Measurements from ENCODE around the gene AIFM2. TPM values are rescaled to one million over a fixed set of nuclear protein-coding genes. Genes with fewer than 3 reads are reported as not detected.
A peak's percentile ranks its signal among the peaks of the same experiment; 100 is the strongest.
"Not testable (repeated sequence)": the region's sequence is repeated elsewhere in the genome, so short reads cannot be mapped to it uniquely, and the experiment has no call there.

The AIFM2 gene
- total RNA-seq, 3 donors from 2014 or later, result 10.5 to 16.9 (median 11.1) TPM

DNA sequence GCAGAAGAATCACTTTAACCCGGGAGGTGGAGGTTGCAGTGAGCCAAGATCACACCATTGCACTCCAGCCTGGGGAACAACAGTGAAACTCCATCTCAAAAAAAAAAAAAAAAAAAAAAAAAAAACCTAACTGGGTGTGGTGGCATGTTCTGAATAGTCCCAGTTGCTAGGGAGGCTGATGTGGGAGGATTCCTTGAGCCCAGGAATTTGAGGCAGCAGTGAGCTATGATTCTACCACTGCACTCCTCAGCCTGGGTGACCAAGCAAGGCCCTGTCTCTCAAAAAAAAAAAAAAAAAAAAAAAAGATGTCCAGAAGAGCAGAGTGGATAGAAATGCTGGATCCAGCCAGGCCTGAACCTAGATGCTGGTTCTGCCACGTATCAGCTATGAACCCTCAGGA, 51.8 kb downstream of the AIFM2 start:
- not testable (repeated sequence) for H3K9me3 Mint-ChIP-seq; H3K4me1 Mint-ChIP-seq (ENCODE audit: low read depth); ATAC-seq; H3K36me3 Mint-ChIP-seq (ENCODE audit: insufficient read depth); H3K27me3 Mint-ChIP-seq (ENCODE audit: low read depth); DNase-seq; H3K4me3 Mint-ChIP-seq

- Mint-ChIP-seq H3K9me3 (no peaks in the 10 kb centered on the region), H3K4me1 (ENCODE audit: low read depth) (no peaks in the 10 kb centered on the region), H3K36me3 (ENCODE audit: insufficient read depth) (no peaks in the 10 kb centered on the region), H3K27me3 (ENCODE audit: low read depth) (peaks cover 2% of the 10 kb centered on the region), H3K4me3 (no peak overlapping the region)
- ATAC-seq (no peak), DNase-seq (no peak)
Measured at GRCh38 chr10:70078937-70079336, 53.7 kb downstream of the AIFM2 start.

DNA sequence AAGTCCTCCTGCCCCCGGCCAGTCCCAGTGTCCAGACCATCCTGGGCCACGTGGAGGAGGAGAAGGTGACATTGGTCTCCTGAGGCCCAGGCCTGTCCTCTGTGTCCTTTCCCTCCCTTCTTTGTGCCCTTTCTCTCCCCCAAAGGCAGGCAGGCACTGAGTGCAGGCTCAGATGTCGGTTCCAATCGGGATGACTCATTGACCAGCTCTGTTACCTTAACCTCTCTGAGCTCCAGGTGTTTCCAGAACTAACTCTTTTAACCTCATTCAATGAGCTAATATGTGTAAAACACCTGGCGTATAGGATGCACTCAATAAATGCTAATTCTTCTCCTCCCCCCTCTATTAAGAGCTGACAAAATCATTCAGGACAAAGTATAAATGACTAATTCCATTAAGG, 54.3 kb downstream of the AIFM2 start:
- Mint-ChIP-seq H3K9me3 (no peaks in the 10 kb centered on the region), H3K36me3 (ENCODE audit: insufficient read depth) (no peaks in the 10 kb centered on the region), H3K4me3 (no peak overlapping the region), H3K27me3 (ENCODE audit: low read depth) (peaks cover 2% of the 10 kb centered on the region), H3K4me1 (ENCODE audit: low read depth) (no peaks in the 10 kb centered on the region)
- DNase-seq (no peak), ATAC-seq (no peak)

DNA sequence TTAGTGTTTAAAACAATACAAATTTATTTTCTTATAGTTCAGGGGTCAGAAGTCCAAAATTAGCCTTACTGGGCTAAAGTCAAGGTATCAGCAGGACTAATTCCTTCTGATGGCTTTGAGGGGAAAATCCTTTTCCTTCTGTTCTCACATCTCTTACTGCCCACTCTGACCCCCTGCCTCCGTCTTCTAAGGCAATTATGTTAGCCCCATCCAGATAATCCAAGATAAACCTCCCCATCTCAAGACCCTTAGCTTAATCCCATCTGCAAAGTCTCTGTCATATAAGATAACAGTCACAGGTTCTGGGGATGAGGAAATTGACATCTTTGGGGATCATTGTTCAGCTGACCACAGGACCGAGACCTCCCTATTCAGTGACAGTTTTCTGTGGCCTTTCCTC, 57.7 kb downstream of the AIFM2 start:
- no peak for ATAC-seq
- Mint-ChIP-seq H3K9me3 (no peaks in the 10 kb centered on the region), H3K27me3 (ENCODE audit: low read depth) (peaks cover 2% of the 10 kb centered on the region), H3K4me1 (ENCODE audit: low read depth) (no peaks in the 10 kb centered on the region), H3K36me3 (ENCODE audit: insufficient read depth) (no peaks in the 10 kb centered on the region), H3K4me3 (no peak overlapping the region)
- DNase-seq, result no peak

DNA sequence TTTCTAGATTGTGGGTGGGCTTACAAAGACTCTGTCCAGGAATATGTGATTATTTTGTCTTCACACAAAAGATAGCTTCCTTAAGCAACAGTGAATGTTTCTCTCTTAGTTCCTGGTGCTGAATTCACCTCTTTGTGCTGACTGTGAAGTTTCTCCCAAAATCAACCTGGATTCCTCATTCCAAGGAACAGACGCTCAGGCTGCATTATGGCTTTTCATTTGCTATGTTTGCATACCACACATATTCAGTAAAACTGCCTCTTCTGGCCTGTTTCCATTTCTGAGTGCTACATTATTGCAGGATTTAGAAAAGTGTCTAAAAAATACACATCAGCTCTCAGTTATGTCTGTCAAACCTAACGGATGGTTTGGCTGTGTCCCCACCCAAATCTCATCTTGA, 58.5 kb downstream of the AIFM2 start:
- peaks cover 2% of the 10 kb centered on the region for H3K27me3 Mint-ChIP-seq (ENCODE audit: low read depth)
- H3K36me3 Mint-ChIP-seq (ENCODE audit: insufficient read depth), result no peaks in the 10 kb centered on the region
- no peak overlapping the region for H3K4me3 Mint-ChIP-seq
- DNase-seq (no peak), ATAC-seq (no peak)
- H3K9me3 Mint-ChIP-seq, result no peaks in the 10 kb centered on the region
- no peaks in the 10 kb centered on the region for H3K4me1 Mint-ChIP-seq (ENCODE audit: low read depth)

DNA sequence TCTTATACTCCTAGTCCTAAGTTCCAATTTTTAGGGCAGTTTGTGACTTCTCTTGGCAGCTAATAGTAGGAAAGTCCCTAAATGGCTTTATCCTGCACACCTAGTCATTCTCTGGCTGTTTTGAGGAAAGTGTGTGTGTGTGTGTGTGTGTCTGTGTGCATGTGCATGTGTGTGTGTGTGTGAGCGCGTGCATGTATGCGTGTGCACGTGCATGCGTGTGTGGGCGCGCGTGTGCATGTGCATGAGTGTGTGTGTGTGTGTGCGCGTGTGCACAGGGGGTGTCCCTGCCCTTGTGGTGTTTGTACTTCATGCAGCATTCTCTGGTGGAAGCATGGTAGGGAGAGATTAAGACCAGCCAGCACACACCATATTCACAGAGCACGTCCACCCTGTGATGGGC, 61.8 kb downstream of the AIFM2 start:
- ATAC-seq, result no peak
- Mint-ChIP-seq H3K4me1 (ENCODE audit: low read depth) (no peaks in the 10 kb centered on the region), H3K9me3 (no peaks in the 10 kb centered on the region), H3K36me3 (ENCODE audit: insufficient read depth) (no peaks in the 10 kb centered on the region), H3K27me3 (ENCODE audit: low read depth) (no peaks in the 10 kb centered on the region), H3K4me3 (no peak overlapping the region)
- DNase-seq, result no peak

- Mint-ChIP-seq H3K4me1 (ENCODE audit: low read depth) (no peaks in the 10 kb centered on the region), H3K9me3 (no peaks in the 10 kb centered on the region), H3K27me3 (ENCODE audit: low read depth) (no peaks in the 10 kb centered on the region), H3K36me3 (ENCODE audit: insufficient read depth) (no peaks in the 10 kb centered on the region), H3K4me3 (no peak overlapping the region)
- no peak for DNase-seq
- ATAC-seq, result no peak
Measured at GRCh38 chr10:70069346-70069745, 63.3 kb downstream of the AIFM2 start.

DNA sequence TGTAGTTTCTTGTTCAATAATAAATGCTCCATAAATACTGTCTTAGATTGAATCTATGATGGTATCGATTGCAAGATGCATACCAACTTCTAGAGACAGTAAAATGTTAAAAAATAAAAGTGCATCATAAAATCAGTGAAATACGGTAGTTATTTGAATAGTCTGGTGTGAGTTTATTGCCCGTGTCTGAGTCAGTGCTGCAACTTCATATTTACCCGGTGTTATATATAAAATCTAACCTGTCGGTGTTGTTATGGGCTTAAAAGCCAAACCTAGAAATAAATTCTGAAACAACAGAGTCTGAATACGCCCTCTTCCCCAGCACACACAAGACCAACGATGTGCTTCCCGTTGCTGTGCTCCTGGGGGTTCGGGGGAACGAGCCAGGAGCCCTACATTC, 63.7 kb downstream of the AIFM2 start:
- Mint-ChIP-seq H3K9me3 (no peaks in the 10 kb centered on the region), H3K36me3 (ENCODE audit: insufficient read depth) (no peaks in the 10 kb centered on the region), H3K27me3 (ENCODE audit: low read depth) (no peaks in the 10 kb centered on the region), H3K4me3 (no peak overlapping the region), H3K4me1 (ENCODE audit: low read depth) (no peaks in the 10 kb centered on the region)
- ATAC-seq (no peak), DNase-seq (no peak)

DNA sequence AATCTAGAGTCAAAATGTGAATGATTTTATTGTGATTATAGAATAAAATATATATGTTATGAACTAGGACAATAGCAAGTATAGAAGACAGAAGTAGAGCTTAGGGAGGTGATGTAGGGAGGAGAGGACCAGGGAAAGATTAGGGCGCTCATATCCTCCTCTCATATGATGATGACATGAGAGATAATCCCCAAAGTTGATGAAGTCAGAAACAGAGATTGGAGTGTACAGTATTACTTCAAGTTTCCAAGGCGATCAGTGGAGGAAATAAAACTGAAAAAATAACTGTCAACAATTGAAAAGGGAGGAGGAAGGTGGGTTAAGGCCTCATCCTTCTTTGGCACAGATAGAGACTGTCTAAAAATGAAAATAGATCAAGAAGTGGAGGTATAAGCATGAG, 65.0 kb downstream of the AIFM2 start:
- H3K4me3 Mint-ChIP-seq, result no peak overlapping the region
- no peaks in the 10 kb centered on the region for H3K4me1 Mint-ChIP-seq (ENCODE audit: low read depth)

GRCh38 chr10:70066190-70066589, 66.4 kb downstream of the AIFM2 start:
- Mint-ChIP-seq H3K4me3 (no peak overlapping the region), H3K4me1 (ENCODE audit: low read depth) (no peaks in the 10 kb centered on the region)
- no peak for ATAC-seq

More for the DNA sequence above, 65.0 kb downstream of the AIFM2 start:
- no peaks in the 10 kb centered on the region for H3K9me3 Mint-ChIP-seq
- no peaks in the 10 kb centered on the region for H3K36me3 Mint-ChIP-seq (ENCODE audit: insufficient read depth)
- ATAC-seq (no peak), DNase-seq (no peak)
- no peaks in the 10 kb centered on the region for H3K27me3 Mint-ChIP-seq (ENCODE audit: low read depth)

GRCh38 chr10:70064486-70064885, 68.1 kb downstream of the AIFM2 start:
- Mint-ChIP-seq H3K4me3 (no peak overlapping the region), H3K27me3 (ENCODE audit: low read depth) (no peaks in the 10 kb centered on the region), H3K36me3 (ENCODE audit: insufficient read depth) (no peaks in the 10 kb centered on the region), H3K4me1 (ENCODE audit: low read depth) (no peaks in the 10 kb centered on the region), H3K9me3 (no peaks in the 10 kb centered on the region)
- ATAC-seq (no peak), DNase-seq (no peak)

More at GRCh38 chr10:70066190-70066589, 66.4 kb downstream of the AIFM2 start:
- no peaks in the 10 kb centered on the region for H3K36me3 Mint-ChIP-seq (ENCODE audit: insufficient read depth)
- no peak for DNase-seq
- H3K9me3 Mint-ChIP-seq, result no peaks in the 10 kb centered on the region
- no peaks in the 10 kb centered on the region for H3K27me3 Mint-ChIP-seq (ENCODE audit: low read depth)

DNA sequence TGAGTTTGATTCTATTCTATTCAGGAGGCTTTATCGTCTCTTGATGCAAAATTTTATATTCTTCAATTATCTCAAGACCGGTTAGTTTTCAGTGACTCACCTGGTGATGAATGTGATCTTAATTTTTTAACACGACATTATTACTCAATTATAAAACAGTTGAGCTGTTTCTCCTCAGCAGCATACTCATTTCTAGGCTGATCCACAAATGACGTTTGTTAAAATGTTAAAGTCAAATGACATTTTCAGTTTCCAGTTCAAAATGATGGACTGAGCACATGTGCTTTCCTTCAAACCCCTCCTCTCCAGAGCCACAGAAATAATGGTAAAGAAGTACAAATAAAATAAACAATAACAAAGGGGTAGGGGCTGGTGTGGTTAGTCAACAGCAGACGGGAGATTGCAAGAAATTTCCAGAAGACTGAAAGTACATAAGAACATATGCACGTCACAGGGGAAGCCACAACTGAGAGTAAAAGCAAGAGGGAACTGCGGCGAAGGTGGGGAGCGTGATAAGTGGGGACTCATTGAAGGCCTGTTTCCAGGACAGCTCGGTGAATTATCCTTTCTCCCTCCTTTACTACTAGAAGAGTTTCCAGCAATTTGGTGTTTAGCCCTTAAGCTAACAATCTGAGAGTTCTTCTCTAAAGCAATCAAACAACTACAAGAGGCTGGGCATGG, 69.1 kb downstream of the AIFM2 start:
- ATAC-seq (peak; percentile 30 to 66), DNase-seq (no peak)
- Mint-ChIP-seq H3K4me1 (ENCODE audit: low read depth) (no peaks in the 10 kb centered on the region), H3K4me3 (no peak overlapping the region), H3K9me3 (no peaks in the 10 kb centered on the region), H3K36me3 (ENCODE audit: insufficient read depth) (no peaks in the 10 kb centered on the region), H3K27me3 (ENCODE audit: low read depth) (no peaks in the 10 kb centered on the region)

Other genes with a start within 250 kb of the AIFM2 start
- 1 to 10 TPM in 1 of 3 donors, under 1 TPM in 2; 0.76 to 2.0 (median 0.91) TPM for gene MACROH2A2, start 80.0 kb downstream of the AIFM2 start, total RNA-seq
- 10 to 100 TPM; 11.6 to 11.9 (median 11.8) TPM for gene TYSND1, start 13.9 kb upstream of the AIFM2 start, total RNA-seq
- 100 to 1,000 TPM; 140 to 147 (median 142) TPM for gene SAR1A, start 37.7 kb upstream of the AIFM2 start, total RNA-seq
- 100 to 1,000 TPM; 362 to 495 (median 375) TPM for gene PPA1, start 100.6 kb upstream of the AIFM2 start, total RNA-seq
- gene NPFFR1, start 151.2 kb upstream of the AIFM2 start, total RNA-seq, result not detected
- gene LRRC20, start 249.8 kb upstream of the AIFM2 start, total RNA-seq, result 10 to 100 TPM in 1 of 3 donors, 1 to 10 TPM in 2; 5.3 to 11.3 (median 7.6) TPM

Data from activated T-cell treated with anti-CD3 and anti-CD28 coated beads, Interleukin-2, amount 50 U/mL, for 4 hours (primary cell).